Keratinocyte (primary cell): ENCODE results near the gene NCLN. TPM values are rescaled to one million over a fixed set of nuclear protein-coding genes. Genes with fewer than 3 reads are reported as not detected.

Experiments used
- DNase-seq: peaks from one replicate; pipeline ENCODE4 v3.0.0-alpha.2; 2011; ENCODE audit warnings: low read depth, missing footprints, low spot score
- FAIRE-seq: peaks from 2 replicates; lab custom pipeline; 2011; peaks lifted over from hg19 to GRCh38; lab: Jason Lieb, UNC
- H2AFZ ChIP-seq: 2 replicates; pipeline ENCODE4 v1.6.0; 2012; ENCODE audit warnings: low read length, control low read depth, inconsistent platforms; ENCODE audit not compliant: control insufficient read depth
- H3K27ac ChIP-seq: 2 replicates; pipeline ENCODE4 v1.5.1; 2011; ENCODE audit warnings: low read length; ENCODE audit not compliant: control insufficient read depth, insufficient read depth
- H3K27me3 ChIP-seq: 3 replicates; pipeline ENCODE4 v1.6.0; 2011; ENCODE audit warnings: low read length; ENCODE audit not compliant: control insufficient read depth, insufficient read depth; ENCODE audit errors: extremely low read depth
- H3K36me3 ChIP-seq, 2 experiments: 2 replicates in 1 of 2; 3 replicates in 1 of 2; pipeline ENCODE4 v1.5.1; 2011; ENCODE audit warnings: low read length in 2 of 2, mild to moderate bottlenecking in 1 of 2; ENCODE audit not compliant: control insufficient read depth in 2 of 2, insufficient read depth in 2 of 2; ENCODE audit errors: extremely low read depth in 1 of 2
- H3K4me1 ChIP-seq: 3 replicates; pipeline ENCODE4 v1.5.1; 2011; ENCODE audit warnings: low read length; ENCODE audit not compliant: control insufficient read depth, insufficient read depth; ENCODE audit errors: extremely low read depth
- H3K4me2 ChIP-seq: 3 replicates; pipeline ENCODE4 v1.6.0; 2011; ENCODE audit warnings: low read depth, low read length; ENCODE audit not compliant: control insufficient read depth, insufficient read depth; ENCODE audit errors: extremely low read depth
- H3K4me3 ChIP-seq, 3 experiments: fragments of 200-600 bp in 1 of 3; sonication (generic) in 1 of 3; 2 replicates in 2 of 3; 3 replicates in 1 of 3; pipeline ENCODE4 v1.5.1; 2011 to 2016; ENCODE audit warnings: low read length in 3 of 3, mild to moderate bottlenecking in 3 of 3, control low read depth in 2 of 3, inconsistent platforms in 1 of 3, low read depth in 1 of 3, mixed read lengths in 1 of 3, mixed run types in 1 of 3, moderate library complexity in 1 of 3; ENCODE audit not compliant: control insufficient read depth in 2 of 3, insufficient read depth in 2 of 3; ENCODE audit errors: extremely low read depth in 1 of 3
- H3K79me2 ChIP-seq: 2 replicates; pipeline ENCODE4 v1.6.0; 2012; ENCODE audit warnings: low read length; ENCODE audit not compliant: control insufficient read depth, insufficient read depth
- H3K9ac ChIP-seq: 3 replicates; pipeline ENCODE4 v1.6.0; 2011; ENCODE audit warnings: low read length; ENCODE audit not compliant: control insufficient read depth, insufficient read depth; ENCODE audit errors: extremely low read depth
- H3K9me1 ChIP-seq: 3 replicates; pipeline ENCODE4 v1.6.0; 2011; ENCODE audit warnings: low read length; ENCODE audit not compliant: control insufficient read depth, insufficient read depth; ENCODE audit errors: extremely low read depth
- H3K9me3 ChIP-seq: 2 replicates; pipeline ENCODE4 v1.5.1; 2012; ENCODE audit warnings: low read depth, low read length; ENCODE audit not compliant: control insufficient read depth
- H4K20me1 ChIP-seq: 3 replicates; pipeline ENCODE4 v1.6.0; 2011; ENCODE audit warnings: low read length; ENCODE audit not compliant: control insufficient read depth, insufficient read depth; ENCODE audit errors: extremely low read depth
- EZH2 ChIP-seq: IDR thresholded peaks from one replicate; pipeline ENCODE4 v1.6.1; 2012; ENCODE audit warnings: inconsistent platforms, mild to moderate bottlenecking, low read length, moderate library complexity
- dilution Hi-C: fragments of 300-500 bp; cut with MboI; formaldehyde crosslinking; loops from one replicate; pipeline ENCODE4 v1.7.0; 2020; ENCODE audit warnings: low sequenced_read_pairs; ENCODE audit not compliant: extremely low pct_ligation_motif_present
- polyA plus RNA-seq, 5 experiments: library from polyadenylated mRNA; depleted of rRNA in 3 of 5; stranded (reverse) in 3 of 5; stranded (forward) in 1 of 5; unstranded in 1 of 5; fragments of >200 nt; gene quantifications; 1 replicate in 1 of 5; 2 replicates in 3 of 5; 3 replicates in 1 of 5; pipeline versions ENCODE4 v1.2.1 to v1.2.3, GENCODE V29; 2011 to 2012; ENCODE audit warnings: missing spikeins in 2 of 5, low read depth in 1 of 5, low replicate concordance in 1 of 5
- TF ChIP-seq, protein P1 (sequence below), 3 experiments: IDR thresholded peaks in 1 of 3; conservative IDR thresholded peaks in 1 of 3; optimal IDR thresholded peaks in 1 of 3; 2 replicates in 2 of 3; 3 replicates in 1 of 3; pipeline versions ENCODE3 to v1.5.1; 2011; ENCODE audit warnings: low read length in 3 of 3, mild to moderate bottlenecking in 3 of 3, moderate library complexity in 2 of 3, control low read depth in 1 of 3, inconsistent platforms in 1 of 3; ENCODE audit not compliant: insufficient read depth in 2 of 3; ENCODE audit errors: extremely low read depth in 1 of 3

NCLN gene
- polyA plus RNA-seq, 1 donor (not counting 4 experiments of a cell fraction or from before 2014, with no cell fraction given), result 40.5 TPM

DNA sequence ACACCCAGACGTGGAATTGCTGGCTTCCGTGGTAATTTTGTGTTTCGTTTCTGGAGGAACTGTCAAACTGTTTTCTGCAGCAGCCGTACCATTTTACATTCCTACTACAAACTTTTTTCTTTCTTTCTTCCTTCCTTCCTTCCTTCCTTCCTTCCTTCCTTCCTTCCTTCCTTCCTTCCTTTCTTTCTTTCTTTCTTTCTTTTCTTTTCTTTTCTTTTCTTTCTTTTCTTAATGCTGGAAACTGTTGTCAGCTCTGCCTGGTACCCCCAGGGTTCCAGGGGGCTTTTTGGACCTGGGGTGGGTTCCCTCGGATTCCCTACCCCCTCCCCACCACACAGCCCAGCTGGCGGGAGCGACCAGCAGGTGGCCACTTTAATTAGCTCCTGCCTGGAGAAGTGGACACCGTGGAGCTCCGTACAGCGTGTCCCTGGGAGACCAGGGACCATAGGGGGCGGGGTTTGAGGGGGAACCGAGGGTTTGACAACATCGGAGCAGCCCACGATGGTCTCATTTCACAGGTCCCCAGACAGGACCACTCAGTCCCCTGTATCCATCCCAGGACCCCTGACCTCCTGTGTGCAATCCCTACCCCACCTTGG is 63.1 kb downstream of the NCLN start:
- H3K27me3 ChIP-seq, result no peaks in the 10 kb centered on the region
- no peak overlapping the region for H3K27ac ChIP-seq

DNA sequence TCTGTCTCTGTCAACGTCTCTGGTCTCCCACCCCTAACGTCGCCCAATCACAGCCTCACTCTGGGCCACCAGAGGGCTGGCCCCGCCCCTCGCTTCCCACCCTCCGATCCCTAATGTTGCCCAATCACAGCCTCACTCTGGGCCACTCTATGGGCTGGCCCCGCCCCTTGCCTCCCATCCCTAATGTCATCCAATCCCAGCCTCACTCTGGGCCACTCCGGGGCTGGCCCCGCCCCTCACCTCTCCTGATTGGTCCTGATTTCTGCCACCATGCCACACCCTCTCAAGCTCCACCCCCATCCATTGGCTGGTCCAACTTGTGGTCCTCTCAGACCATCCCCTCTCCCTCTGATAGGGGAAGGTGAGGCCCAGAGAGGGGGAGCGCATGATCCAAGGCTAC is 63.7 kb downstream of the NCLN start:
- H3K4me1 ChIP-seq, result no peaks in the 10 kb centered on the region
- no peak overlapping the region for H3K27ac ChIP-seq
- TF ChIP-seq EZH2, result no peak
- TF ChIP-seq, protein P1, sequence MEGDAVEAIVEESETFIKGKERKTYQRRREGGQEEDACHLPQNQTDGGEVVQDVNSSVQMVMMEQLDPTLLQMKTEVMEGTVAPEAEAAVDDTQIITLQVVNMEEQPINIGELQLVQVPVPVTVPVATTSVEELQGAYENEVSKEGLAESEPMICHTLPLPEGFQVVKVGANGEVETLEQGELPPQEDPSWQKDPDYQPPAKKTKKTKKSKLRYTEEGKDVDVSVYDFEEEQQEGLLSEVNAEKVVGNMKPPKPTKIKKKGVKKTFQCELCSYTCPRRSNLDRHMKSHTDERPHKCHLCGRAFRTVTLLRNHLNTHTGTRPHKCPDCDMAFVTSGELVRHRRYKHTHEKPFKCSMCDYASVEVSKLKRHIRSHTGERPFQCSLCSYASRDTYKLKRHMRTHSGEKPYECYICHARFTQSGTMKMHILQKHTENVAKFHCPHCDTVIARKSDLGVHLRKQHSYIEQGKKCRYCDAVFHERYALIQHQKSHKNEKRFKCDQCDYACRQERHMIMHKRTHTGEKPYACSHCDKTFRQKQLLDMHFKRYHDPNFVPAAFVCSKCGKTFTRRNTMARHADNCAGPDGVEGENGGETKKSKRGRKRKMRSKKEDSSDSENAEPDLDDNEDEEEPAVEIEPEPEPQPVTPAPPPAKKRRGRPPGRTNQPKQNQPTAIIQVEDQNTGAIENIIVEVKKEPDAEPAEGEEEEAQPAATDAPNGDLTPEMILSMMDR (optimal IDR thresholded peaks at IDR 0.05 in 1 of 3, IDR thresholded peaks at IDR 0.05 in 1 of 3, conservative IDR thresholded peaks at IDR 0.05 in 1 of 3; ENCODE audit: extremely low read depth in 1 of 3, insufficient read depth in 2 of 3, low read length in 3 of 3), result no peak
- H3K4me2 ChIP-seq, result no peak overlapping the region
- no peak overlapping the region for H2AFZ ChIP-seq
- FAIRE-seq, result no peak
- dilution Hi-C loops, result no loop called here
- H3K4me3 ChIP-seq, result no peak overlapping the region
- no peak overlapping the region for H3K9ac ChIP-seq
- no peaks in the 10 kb centered on the region for H3K79me2 ChIP-seq
- no peaks in the 10 kb centered on the region for H3K9me3 ChIP-seq
- H3K27me3 ChIP-seq, result no peaks in the 10 kb centered on the region
- no peaks in the 10 kb centered on the region for H3K9me1 ChIP-seq
- H3K36me3 ChIP-seq, result no peaks in the 10 kb centered on the region
- no peaks in the 10 kb centered on the region for H4K20me1 ChIP-seq
- DNase-seq, result no peak

More for the DNA sequence above, 63.1 kb downstream of the NCLN start:
- FAIRE-seq (no peak), DNase-seq (no peak)
- Histone ChIP-seq H3K4me3 (no peak overlapping the region), H4K20me1 (no peaks in the 10 kb centered on the region), H3K4me2 (no peak overlapping the region), H3K9ac (no peak overlapping the region), H3K36me3 (no peaks in the 10 kb centered on the region), H2AFZ (no peak overlapping the region), H3K9me1 (no peaks in the 10 kb centered on the region), H3K4me1 (no peaks in the 10 kb centered on the region), H3K79me2 (no peaks in the 10 kb centered on the region), H3K9me3 (no peaks in the 10 kb centered on the region)
- TF ChIP-seq EZH2, result no peak
- TF ChIP-seq, protein P1 (optimal IDR thresholded peaks at IDR 0.05 in 1 of 3, IDR thresholded peaks at IDR 0.05 in 1 of 3, conservative IDR thresholded peaks at IDR 0.05 in 1 of 3; ENCODE audit: extremely low read depth in 1 of 3, insufficient read depth in 2 of 3, low read length in 3 of 3), result no peak
- dilution Hi-C loops, result no loop called here
